HG02870 (cell line): ENCODE results near the gene MYO15A.
"Not testable (repeated sequence)": the region's sequence is repeated elsewhere in the genome, so short reads cannot be mapped to it uniquely, and the experiment has no call there.

Experiments used
- ATAC-seq: cut with Tn5 transposase; IDR thresholded peaks from one replicate; pipeline ENCODE4 v1.9.1; 2021; ENCODE audit warnings: mild to moderate bottlenecking, moderate library complexity; ENCODE audit not compliant: unreplicated experiment

The MYO15A gene

GRCh38 chr17:18216906-18217305 is 108.3 kb downstream of the MYO15A start:
- not testable (repeated sequence) for ATAC-seq

DNA sequence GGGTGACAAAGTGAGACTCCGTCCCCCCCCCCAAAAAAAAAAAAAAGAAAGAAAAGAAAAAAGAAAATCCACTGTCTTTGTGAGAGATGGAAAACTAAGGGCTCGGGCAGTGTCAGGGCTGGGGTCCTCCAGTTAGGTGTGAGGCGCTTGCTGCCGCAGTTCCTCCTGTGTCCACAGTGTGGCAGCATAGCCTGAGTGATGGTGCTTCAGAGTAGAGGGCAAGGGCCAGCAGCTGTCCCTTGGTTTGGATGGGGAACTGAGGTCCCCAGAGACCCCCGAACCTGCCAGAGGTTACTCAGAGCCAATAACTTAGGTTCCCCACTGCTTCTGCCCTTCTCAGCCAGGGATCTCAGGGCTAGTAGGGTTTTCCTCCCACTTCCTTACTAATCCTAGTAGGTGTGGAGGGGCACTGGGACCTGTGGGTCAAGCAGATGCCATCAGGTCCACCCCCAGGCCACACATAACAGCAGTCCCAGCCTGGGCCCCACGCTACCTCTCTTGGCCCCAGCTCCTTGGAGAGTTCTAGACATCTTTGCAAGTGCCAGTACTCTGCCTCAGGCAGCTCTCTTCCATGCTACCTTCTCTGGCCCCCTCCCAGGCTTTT is 109.0 kb downstream of the MYO15A start:
- ATAC-seq = no peak

DNA sequence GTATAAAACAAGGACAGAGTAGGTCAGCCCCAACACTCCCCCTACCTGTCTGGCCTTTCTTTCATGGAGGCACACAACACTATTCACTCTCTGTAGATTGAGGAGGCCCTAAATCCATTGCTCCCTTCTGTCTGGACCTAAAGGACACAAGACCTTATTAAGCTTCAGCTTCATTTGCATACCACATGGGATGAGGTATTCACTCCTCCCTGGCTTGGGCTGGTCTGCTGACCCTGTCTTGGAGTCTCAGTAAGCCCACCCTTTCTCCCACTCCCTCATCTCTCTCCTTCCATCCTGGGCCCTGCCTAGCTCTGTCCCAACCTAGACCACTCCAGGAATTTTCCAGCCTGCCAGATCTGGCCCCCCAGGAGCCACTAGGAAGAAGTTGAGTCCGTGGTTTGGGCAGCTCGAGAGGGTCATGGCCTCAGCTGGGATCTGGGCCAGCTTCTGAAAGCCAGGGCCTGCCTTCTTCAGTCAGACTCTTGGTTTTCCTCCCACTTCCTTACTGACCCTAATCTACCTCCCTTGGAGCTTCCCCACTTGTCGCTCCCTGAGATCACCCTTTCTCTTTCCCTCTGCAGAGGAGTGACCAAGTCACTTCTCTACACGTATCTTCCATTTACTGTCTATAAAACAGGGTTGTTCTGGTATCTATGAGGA is 110.3 kb downstream of the MYO15A start:
- ATAC-seq = no peak

- no peak for ATAC-seq
Measured at GRCh38 chr17:18224053-18224386, 115.5 kb downstream of the MYO15A start.

GRCh38 chr17:18224387-18225120 is 116.0 kb downstream of the MYO15A start:
- no peak for ATAC-seq

GRCh38 chr17:18225121-18225641 is 116.6 kb downstream of the MYO15A start, which contains the start of gene LLGL1:
TSS of gene LLGL1 (plus strand) at chr17:18225635. CDS start at chr17:18225683, 48 bp downstream.
- peak; percentile 72 for ATAC-seq

GRCh38 chr17:18225642-18226283 is 117.2 kb downstream of the MYO15A start:
- no peak for ATAC-seq

DNA sequence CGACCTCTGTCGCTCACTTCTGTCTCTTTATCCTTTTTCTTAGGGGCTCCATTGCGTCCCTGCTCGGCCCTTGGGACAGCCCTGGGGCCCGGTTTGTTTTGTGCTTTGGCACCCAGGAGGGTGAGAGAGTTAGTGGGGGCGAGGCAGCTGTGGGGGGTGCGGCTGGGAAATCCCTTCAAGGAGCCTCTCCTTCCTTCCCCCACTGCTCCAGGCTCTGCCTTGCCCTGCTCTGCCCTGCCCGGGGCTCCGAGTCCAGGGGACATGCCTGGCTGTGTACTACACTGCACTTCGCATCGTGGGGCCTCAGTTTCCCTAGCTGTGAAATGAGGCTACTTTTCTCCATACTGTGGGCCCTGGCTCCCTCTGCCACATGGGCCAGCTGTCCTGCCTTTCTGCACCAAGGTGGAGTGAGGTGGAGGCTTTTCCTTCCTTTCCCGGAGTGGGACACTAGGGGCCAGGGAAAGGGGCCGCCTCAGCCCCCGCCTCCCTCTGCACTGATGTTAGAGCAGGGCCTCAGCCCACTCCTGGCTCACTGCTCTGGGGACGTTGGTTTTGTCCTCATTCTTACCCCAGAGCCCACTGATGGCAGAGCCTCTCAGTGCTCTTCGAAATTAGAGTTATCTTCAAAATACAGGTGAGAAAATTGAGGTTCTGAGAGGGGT is 117.9 kb downstream of the MYO15A start:
- no peak for ATAC-seq

DNA sequence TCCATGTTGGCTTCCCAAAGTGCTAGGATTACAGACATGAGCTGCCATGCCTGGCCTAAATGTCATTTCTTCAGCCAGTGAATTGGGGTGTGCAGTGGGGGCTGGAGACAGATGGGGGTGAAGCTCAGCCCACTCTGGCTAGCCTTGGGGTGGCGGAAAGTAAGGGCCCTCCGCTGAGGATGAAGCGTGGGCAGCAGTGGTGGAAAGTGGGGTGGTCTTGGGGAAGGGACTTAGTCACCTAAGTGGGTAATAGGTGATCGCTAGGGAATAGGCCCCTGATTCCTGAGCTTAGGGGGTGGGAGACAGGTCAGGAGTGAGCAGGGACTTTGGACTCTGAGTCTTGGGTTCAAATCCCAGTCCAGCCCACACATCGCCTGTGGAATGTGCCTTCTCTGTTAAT is 119.1 kb downstream of the MYO15A start:
- ATAC-seq = no peak

DNA sequence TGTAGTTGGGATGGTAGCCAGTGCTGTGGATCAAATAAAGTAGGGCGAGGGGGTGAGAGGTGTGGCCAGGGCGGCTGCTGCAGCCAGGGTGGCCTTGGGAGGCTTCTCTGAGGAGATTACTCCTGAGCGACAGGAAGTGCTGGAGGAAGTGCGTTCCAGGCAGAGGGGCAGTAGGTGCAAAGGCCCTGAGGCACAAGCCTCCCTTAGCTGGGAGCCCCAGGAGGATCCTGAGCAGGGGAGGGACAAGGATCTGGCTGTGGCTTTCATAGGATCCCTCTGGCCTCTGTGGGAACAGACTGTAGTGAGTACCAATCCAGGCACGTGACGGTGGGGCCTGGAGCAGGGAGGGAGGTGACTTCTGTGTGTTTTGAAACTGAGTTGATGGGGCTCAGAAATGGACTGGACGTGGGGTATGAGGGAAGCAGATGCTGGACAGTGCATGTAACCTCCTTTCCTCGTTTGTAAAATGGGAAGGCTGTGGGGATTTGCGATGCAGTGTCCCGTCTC is 119.7 kb downstream of the MYO15A start:
- no peak for ATAC-seq

DNA sequence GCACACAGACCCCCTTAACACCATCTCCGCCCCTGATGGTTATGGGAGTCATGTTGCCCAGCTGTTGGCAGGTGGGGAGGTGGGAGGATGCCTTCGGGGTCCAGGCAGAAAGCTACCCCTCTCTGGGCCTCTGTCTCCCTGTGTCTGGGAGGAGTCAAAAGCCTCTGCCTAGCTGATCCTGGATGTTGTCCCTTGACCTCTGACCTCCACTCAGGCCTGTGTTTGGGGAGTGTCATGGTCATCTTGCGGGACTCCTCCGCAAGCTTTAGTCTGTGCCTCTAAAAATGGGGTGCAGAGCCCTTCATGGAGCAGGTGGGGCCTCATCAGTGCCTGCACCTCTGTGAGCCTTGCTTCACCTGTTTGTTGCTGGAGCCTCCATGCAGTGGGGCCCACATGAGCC is 120.7 kb downstream of the MYO15A start:
- no peak for ATAC-seq
